Skin epidermis (tissue), 12 donors: ENCODE data around the gene ZNF865.
"Not testable (repeated sequence)": the region's sequence is repeated elsewhere in the genome, so short reads cannot be mapped to it uniquely, and the experiment has no call there.

Experiments used
- H3K27ac ChIP-seq, 21 experiments: fragments of 200-600 bp; sonication (generic) in 11 of 21; one replicate each; pipeline ENCODE4 v1.5.0; 2020; ENCODE audit warnings: mild to moderate bottlenecking in 3 of 21, inconsistent platforms in 2 of 21, moderate library complexity in 2 of 21
- H3K4me3 ChIP-seq, 7 experiments: fragments of 200-600 bp; sonication (generic) in 2 of 7; one replicate each; pipeline ENCODE4 v1.5.0; 2020; ENCODE audit warnings: inconsistent platforms in 2 of 7, mild to moderate bottlenecking in 2 of 7, moderate library complexity in 1 of 7

ZNF865 gene

DNA sequence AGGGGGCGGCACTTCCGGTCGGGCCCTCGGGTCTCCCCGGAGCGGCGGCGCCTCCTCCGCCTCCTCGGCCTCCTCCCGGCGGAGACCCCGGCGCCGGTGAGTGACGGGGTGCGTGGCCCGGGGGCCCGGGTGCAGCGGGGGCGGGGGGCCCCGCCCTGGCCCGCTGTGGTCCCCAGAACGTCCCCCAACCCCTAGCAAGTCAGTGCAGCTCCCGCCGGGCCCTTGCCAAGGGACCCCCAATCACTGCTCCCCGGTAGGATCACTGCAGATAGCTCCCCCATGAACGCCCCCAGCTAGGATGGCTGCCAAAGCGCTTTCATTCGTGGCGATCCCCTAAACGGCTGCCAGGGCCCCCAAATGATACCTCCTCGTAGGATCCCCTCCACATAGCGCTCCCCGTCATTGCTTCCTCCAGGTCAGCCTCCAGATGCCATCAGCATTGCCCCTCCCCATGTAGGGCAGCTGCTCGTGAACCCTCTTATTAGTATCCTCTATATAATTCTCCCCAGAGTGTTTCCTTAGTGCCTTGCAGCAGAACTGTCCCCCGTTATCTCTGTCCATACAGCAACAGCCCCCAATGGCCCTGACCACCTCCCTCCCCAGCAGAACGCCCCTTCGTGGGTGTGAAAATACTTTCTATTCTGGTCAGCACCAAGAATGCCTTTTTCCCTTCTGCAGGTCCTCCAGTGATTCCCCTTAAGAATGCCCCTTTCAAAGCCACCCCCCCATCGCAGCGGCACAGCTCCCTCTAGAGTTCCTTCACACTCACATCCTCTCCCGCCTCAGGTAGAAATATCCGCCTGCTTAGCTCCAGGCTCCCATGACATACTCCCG is at the start of gene ZNF865:
Gene ZNF865, plus strand, starts transcription at position 11 of the 834 bp plus-strand sequence. CDS start 7,972 bp downstream, outside the sequence.
- peak within 1 kb of the TSS; percentile 83 to 100 (median 96) for H3K27ac ChIP-seq
- H3K4me3 ChIP-seq = peak within 1 kb of the TSS; percentile 69 to 97 (median 87)

- H3K4me3 ChIP-seq = no peak overlapping the region
- no peak overlapping the region for H3K27ac ChIP-seq
Measured at GRCh38 chr19:55559684-55560083, 45.8 kb upstream of the ZNF865 start.

DNA sequence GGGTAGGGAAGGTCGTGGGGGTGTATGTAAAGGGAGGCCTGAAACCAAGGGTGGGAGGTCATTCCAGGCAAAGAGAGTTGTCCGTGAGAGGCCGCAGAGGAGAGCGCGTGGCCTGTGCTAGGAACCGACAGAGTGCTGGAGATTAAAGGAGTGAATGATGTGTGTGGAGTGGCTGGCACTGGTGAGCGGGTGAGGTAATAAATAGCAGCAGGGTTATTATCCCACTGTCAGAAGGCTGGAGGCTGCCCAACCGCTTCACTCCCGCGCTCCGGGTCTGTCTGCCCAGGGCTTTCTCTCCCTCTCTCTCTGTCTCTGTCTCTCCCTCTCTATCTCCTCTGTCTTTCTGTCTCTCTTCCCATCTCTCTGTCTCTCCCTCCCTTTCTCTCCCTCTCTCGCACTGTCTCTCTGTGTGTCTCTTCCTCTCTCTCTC is 42.2 kb upstream of the ZNF865 start:
- Histone ChIP-seq H3K27ac (no peak overlapping the region), H3K4me3 (no peak overlapping the region)

- H3K4me3 ChIP-seq = no peak overlapping the region
Measured at GRCh38 chr19:55566823-55567222, 38.6 kb upstream of the ZNF865 start.

DNA sequence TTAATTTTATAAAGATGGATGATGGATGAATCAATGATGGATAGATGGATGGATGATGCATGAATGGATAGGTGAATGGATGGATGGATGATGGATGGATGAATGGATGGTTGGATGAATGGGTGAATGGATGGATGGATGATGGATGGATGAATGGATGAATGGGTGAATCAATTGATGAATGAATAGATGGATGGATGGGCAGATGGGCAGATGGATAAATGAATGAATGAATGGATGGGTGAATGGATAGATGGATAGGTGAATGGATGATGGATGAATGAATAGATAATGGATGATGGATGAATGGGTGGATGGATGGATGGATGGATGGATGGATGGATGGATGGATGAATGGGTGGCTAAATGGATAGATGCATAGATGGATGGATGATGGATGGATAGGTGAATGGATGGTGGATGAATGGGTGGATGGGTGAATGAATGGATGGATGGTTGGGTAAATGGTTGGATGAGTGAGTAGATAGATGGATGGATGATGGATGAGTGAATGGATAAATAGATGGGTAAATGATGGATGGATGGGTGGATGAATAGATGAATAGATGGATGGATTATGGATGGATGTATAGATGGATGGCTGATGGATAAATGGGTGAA is 37.6 kb upstream of the ZNF865 start:
- Histone ChIP-seq H3K4me3 (no peak overlapping the region), H3K27ac (no peak overlapping the region)

More at GRCh38 chr19:55566823-55567222, 38.6 kb upstream of the ZNF865 start:
- H3K27ac ChIP-seq = no peak overlapping the region

DNA sequence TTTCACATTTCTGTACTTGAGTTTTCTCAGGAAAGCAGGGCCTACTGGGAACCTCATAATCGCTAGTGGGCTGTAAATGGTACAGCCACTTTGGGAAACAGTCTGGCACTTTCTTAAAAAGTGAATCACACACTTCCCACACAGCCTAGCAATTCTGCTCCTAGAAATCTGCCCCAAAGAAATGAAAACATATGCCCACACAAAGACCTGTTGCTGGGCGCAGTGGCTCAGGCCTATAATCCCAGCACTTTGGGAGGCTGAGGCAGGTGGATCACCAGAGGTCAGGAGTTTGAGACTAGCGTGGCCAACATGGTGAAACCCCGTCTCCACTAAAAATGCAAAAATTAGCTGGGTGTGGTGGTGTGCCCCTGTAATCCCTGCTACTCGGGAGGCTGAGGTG is 36.0 kb upstream of the ZNF865 start:
- H3K4me3 ChIP-seq, H3K27ac ChIP-seq: not testable (repeated sequence)

DNA sequence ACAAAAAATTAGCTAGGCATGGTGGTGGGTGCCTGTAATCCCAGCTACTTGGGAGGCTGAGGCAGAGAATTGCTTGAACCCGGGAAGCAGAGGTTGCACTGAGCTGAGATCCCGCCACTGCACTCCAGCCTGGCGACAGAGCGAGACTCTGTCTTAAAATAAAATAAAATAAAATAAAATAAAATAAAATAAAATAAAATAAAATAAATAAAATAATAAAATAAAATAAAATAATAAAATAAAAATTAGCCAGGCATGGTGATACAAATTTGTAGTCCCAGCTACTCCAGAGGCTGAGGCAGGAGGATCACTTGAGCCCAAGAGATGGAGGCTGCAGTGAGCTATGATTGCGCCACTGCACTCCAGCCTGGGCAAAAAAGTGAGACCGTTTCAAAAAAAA is 31.5 kb upstream of the ZNF865 start:
- not testable (repeated sequence) for H3K27ac ChIP-seq, H3K4me3 ChIP-seq

DNA sequence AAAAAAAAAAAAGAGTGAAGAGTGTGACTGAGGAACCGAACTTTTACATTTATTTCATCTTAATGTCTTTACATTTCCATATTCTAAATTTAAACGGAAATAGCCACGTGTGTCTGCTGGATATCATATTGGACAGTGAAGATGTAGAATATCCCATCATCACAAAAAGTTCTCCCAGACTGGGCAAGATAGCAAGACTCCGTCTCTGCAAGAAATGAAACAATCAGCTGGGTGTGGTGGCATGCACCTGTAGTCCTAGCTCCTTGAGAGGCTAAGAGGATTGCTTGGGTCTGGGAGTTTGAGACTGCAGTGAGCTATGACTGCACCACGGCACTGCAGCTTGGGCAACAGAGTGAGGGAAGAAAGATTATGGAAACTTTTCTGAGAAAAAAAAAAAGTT is 28.7 kb upstream of the ZNF865 start:
- Histone ChIP-seq H3K4me3 (no peak overlapping the region), H3K27ac (no peak overlapping the region)

GRCh38 chr19:55578031-55578760 is 27.3 kb upstream of the ZNF865 start:
- Histone ChIP-seq H3K27ac (no peak overlapping the region), H3K4me3 (no peak overlapping the region)

- Histone ChIP-seq H3K27ac (peak overlapping the region in 4 of 21 experiments; percentile 87 to 97 (median 92)), H3K4me3 (peak overlapping the region in 3 of 7 experiments; percentile 57 to 91 (median 74))
Measured at GRCh38 chr19:55578761-55579747, 26.4 kb upstream of the ZNF865 start.

DNA sequence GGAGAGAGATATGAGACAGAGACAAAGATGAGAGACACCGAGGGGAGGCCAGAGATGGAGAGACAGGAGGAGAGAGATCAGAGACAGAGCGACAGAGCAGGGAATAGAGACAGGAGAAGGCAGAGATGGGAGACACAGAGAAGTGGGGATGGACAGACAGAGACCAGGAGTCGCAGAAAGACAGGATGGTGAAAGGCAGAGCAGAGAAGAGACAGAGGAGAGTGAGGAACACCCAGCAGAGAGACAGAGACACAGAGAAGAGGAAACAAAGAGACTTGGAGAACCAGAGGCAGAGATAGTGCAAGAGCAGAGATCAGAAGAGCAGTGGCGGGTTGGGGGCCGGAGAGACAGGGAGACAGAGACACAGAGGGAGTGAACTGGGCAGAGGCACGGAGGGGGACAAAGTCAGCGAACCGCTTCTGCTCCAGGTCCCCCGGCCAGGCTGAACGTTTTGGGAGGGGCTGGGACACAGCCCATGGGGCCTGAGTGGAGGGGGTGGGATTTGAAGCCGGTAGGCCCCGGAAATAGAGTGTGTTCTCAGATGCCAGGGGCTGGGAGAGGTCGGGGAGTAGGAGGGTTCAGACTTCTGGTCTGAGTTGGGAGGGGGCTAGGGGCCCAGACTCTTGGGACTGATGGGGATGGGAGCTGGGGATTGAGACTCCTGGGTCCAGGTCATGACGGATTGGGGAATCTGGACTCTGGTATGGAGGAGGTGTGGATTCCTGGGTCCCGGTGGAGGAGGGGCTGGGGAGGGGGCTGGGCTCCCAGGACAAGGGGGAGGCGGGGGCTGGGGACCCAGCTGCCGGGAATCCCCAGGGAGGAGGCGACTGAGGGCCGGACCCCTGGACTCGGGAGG is 25.5 kb upstream of the ZNF865 start:
- Histone ChIP-seq H3K27ac (peak overlapping the region; percentile 37 to 97 (median 88)), H3K4me3 (peak overlapping the region; percentile 57 to 92 (median 78))

GRCh38 chr19:55580628-55581144 is 24.8 kb upstream of the ZNF865 start, which contains the start of gene ZNF579:
Gene ZNF579, minus strand, starts transcription at chr19:55580848. Its CDS starts 1,209 bp downstream, at chr19:55579639.
- Histone ChIP-seq H3K4me3 (peak within 1 kb of the TSS; percentile 57 to 92 (median 78)), H3K27ac (peak within 1 kb of the TSS; percentile 37 to 97 (median 88))

- H3K27ac ChIP-seq = peak overlapping the region; percentile 37 to 97 (median 88)
- peak overlapping the region; percentile 57 to 92 (median 78) for H3K4me3 ChIP-seq
Measured at GRCh38 chr19:55581145-55581822, 24.2 kb upstream of the ZNF865 start.

- Histone ChIP-seq H3K27ac (peak overlapping the region in 2 of 21 experiments; percentile 30 to 94), H3K4me3 (no peak overlapping the region)
Measured at GRCh38 chr19:55581823-55582223, 23.6 kb upstream of the ZNF865 start.

- not testable (repeated sequence) for H3K4me3 ChIP-seq
- peak overlapping the region in 1 of 21 experiments; percentile 30 for H3K27ac ChIP-seq
Measured at GRCh38 chr19:55582284-55582683, 23.2 kb upstream of the ZNF865 start.

GRCh38 chr19:55583897-55584296 is 21.6 kb upstream of the ZNF865 start:
- H3K27ac ChIP-seq, H3K4me3 ChIP-seq: not testable (repeated sequence)

DNA sequence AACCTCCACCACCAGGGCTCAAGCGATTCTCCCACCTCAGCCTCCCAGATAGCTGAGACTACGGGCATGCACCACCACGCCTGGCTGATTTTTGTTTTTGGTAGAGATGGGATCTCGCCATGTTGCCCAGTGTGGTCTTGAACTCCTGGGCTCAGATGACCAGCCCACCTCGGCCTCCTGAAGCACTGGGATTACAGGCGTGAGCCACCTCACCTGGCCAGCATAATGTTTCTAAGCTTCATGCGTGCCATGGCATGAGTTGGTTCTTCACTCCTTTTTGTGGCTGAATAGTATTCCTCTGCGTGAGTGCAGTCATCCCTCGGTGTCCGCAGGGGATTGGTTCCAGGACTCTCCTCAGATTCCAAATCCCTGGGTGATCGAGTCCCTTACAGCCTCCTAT is 20.6 kb upstream of the ZNF865 start:
- no peak overlapping the region for H3K4me3 ChIP-seq
- H3K27ac ChIP-seq = no peak overlapping the region
